ENCODE measurements around the gene ABAT. TPM values are rescaled to one million over a fixed set of nuclear protein-coding genes. Genes with fewer than 3 reads are reported as not detected.

ABAT gene
- total RNA-seq = 10 to 100 TPM in 5 of 9 donors, 1 to 10 TPM in 4; 5.1 to 37.0 (median 12.8) TPM
- 10 to 100 TPM in 1 of 2 donors, 1 to 10 TPM in 1; 3.4 to 17.6 TPM for polyA plus RNA-seq
- long read RNA-seq, donor 1, full-length matches to known transcripts = 2 of 30 reads
- long read RNA-seq, donor 1, partial matches to known transcripts = 28 of 30 reads
- long read RNA-seq, donor 1, other reads (novel, unspliced or antisense) = 0 of 30 reads
- long read RNA-seq, donor 2, full-length matches to known transcripts = 2 of 8 reads
- long read RNA-seq, donor 2, partial matches to known transcripts = 2 of 8 reads
- long read RNA-seq, donor 2, other reads (novel, unspliced or antisense) = 4 of 8 reads
- long read RNA-seq, donor 3, partial matches to known transcripts = 1 of 8 reads
- long read RNA-seq, donor 3, other reads (novel, unspliced or antisense) = 7 of 8 reads

GRCh38 chr16:8674413-8675022 is at the start of gene ABAT:
Gene ABAT, plus strand, starts transcription at chr16:8674617. Its CDS starts 61,123 bp downstream, at chr16:8735740.
- peak within 1 kb of the TSS; percentile 41 to 91 (median 70) for H3K4me3 ChIP-seq
- intact Hi-C loops (cut with DNase I) = loop anchor here in 3 of 10 donors (5.0 kb wide), 2 partner anchors 52 to 123 kb away; partner anchors contain the start of genes PMM2 (in 3 of the 3), TMEM186 (in 3 of the 3) and METTL22 (in 1 of the 3)
- H3K27ac ChIP-seq = peak within 1 kb of the TSS in 4 of 12 donors; percentile 29 to 52 (median 44)

GRCh38 chr16:8625491-8626087 is 48.8 kb upstream of the ABAT start:
- no peak for TF ChIP-seq CTCF (IDR thresholded peaks at IDR 0.05)
- no peak for TF ChIP-seq POLR2A (IDR thresholded peaks at IDR 0.05)
- H3K4me1 ChIP-seq = peaks cover 0 to 22% (median 16%) of the 10 kb centered on the region in 12 donors
- no peak overlapping the region for H3K4me3 ChIP-seq
- no peaks in the 10 kb centered on the region for H3K9me3 ChIP-seq
- DNase-seq = no peak
- no peaks in the 10 kb centered on the region for H3K27me3 ChIP-seq
- ATAC-seq = no peak
- peaks cover 0 to 61% (median 54%) of the 10 kb centered on the region in 9 donors for H3K36me3 ChIP-seq
- H3K27ac ChIP-seq = no peak overlapping the region
- WGBS, 4 donors = 88 to 96% (median 95%) methylated on average over 10 of the region's 10 CpGs
- intact Hi-C loops (cut with DNase I) = no loop called here

More at GRCh38 chr16:8674413-8675022, at the start of gene ABAT:
- TF ChIP-seq POLR2A (IDR thresholded peaks at IDR 0.05) (peak in 1 of 2 donors; percentile 51), CTCF (IDR thresholded peaks at IDR 0.05) (no peak)
- 2 to 18% (median 7%) methylated on average over 7 to 49 of the region's 49 CpGs for WGBS, 4 donors
- H3K9me3 ChIP-seq = peaks cover 0 to under 1% (median 0%) of the 10 kb centered on the region in 12 donors
- no peaks in the 10 kb centered on the region for H3K27me3 ChIP-seq
- ATAC-seq (peak; percentile 98 to 100 (median 100)), DNase-seq (peak; percentile 90 to 95 (median 91))
- peaks cover 0 to 17% (median 8%) of the 10 kb centered on the region in 12 donors for H3K4me1 ChIP-seq
- peaks cover 0 to under 1% (median 0%) of the 10 kb centered on the region in 9 donors for H3K36me3 ChIP-seq

- Histone ChIP-seq H3K4me1 (peaks cover 0 to 26% (median 16%) of the 10 kb centered on the region in 12 donors), H3K9me3 (no peaks in the 10 kb centered on the region), H3K36me3 (peaks cover 0 to 75% (median 67%) of the 10 kb centered on the region in 9 donors), H3K27ac (no peak overlapping the region), H3K4me3 (no peak overlapping the region), H3K27me3 (no peaks in the 10 kb centered on the region)
- intact Hi-C loops (cut with DNase I) = no loop called here
- no peak for ATAC-seq
- TF ChIP-seq POLR2A (IDR thresholded peaks at IDR 0.05) (no peak), CTCF (IDR thresholded peaks at IDR 0.05) (no peak)
- no peak for DNase-seq
- 86 to 89% (median 87%) methylated on average over 8 of the region's 8 CpGs for WGBS, 4 donors
Measured at GRCh38 chr16:8626946-8627345, 47.5 kb upstream of the ABAT start.
